NB4 (cell line): ENCODE measurements around the gene BMP7.

Experiments
- CTCF ChIP-seq: IDR thresholded peaks from one replicate; pipeline ENCODE4 v1.5.1; 2012; ENCODE audit warnings: low read depth, low read length
- POLR2A ChIP-seq: IDR thresholded peaks from 2 replicates; pipeline ENCODE4 v1.6.1; 2011; ENCODE audit warnings: mild to moderate bottlenecking; ENCODE audit not compliant: insufficient read length; ENCODE audit errors: extremely low read depth

DNA sequence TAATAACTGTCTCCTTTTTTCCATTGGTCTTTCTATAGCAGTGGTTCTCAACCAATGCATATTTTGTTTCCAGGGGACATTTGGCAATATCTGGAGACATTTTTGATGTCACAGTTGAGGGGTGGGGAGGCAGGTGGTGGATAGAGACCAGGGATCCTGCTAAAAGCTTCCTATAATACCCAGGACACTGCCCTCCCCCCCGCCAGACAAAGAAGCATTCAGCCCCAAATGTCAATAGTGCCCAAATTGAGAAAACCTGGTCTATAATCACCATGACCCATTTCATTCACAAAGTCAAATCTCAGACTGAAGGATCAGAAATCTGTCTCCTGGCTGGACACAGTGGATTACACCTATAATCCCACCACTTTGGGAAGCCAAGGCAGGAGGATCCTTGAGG is 128.8 kb downstream of the BMP7 start:
- TF ChIP-seq CTCF (no peak), POLR2A (no peak)
